HG03354 (cell line): ENCODE results near the gene GABRG3.

Experiments
- ATAC-seq: cut with Tn5 transposase; IDR thresholded peaks from one replicate; pipeline ENCODE4 v1.9.1; 2021; ENCODE audit warnings: mild to moderate bottlenecking; ENCODE audit not compliant: unreplicated experiment, poor library complexity, severe bottlenecking

GABRG3 gene

DNA sequence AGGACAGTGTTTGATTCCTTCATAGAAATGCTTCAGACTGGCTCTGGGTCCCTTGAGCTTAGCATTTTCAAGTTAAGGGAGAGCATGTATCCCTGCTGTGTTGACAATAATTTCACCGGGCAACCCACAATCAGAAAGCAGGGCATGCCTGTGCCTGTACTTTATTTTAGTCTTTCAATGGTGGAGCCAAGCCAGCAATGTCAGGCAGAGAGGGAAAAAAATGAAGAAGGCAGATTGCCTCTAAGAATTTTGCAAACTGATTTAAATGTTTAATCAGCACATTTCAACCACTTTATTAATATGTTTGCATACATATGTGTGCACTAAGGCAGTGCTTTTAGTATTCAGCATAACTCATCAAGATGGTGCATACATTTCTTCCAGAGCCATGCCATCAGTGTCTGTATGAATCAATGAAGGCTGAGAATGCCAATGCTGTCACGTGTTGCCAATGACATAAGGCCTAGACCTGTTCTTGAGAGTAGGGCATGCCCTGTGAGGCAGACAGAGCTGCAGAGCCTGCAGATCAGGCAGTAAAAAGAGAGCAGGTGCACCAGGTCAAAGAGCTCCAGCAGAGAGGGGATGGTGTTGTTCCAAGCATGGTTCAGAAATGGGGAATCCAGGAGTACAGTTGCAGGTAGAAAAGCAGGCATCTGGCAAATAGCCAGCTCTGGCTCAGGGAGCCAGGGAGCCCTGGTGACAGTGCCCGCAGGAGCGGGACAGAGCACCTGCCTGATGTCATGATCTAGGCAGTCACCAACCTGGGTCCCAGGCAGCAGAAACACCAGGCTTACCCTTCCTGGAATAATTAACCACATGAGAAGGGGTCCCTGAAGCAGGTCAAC, 508.5 kb downstream of the GABRG3 start:
- ATAC-seq: no peak

DNA sequence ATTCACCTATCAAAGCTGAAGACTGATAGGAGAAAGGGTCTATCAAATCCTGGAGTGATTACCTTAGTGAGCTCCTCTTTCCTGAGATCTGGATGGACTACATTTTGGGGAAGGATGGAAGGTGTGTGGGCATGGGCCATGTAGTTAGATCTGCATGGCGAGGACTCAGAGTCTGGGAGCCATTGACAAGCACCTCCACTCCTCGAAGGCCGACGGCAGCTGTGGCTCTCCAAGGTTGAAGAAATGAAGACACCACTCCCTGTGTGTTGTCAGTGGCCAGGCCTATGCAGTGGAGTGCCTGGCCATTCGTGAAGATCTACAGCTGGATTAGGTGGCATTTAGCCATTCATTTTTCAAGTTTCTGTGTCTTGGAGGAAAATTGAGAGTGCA, 509.2 kb downstream of the GABRG3 start:
- no peak for ATAC-seq

DNA sequence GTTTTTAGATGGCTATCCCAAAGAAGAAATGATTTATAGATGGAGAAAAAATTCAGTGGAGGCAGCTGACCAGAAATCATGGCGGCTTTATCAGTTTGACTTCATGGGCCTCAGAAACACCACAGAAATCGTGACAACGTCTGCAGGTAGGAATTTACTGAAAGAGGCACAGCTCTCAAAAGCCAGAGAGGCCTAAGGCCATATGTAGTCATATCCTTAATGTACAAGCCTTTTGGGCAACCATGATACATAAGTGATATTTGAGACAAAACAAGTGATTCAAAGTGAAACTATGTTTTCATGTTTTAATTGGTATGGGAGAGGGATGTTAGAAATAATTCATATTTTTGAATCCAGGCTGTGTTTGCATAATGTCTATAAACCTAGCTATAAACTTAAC, 509.7 kb downstream of the GABRG3 start:
- no peak for ATAC-seq

DNA sequence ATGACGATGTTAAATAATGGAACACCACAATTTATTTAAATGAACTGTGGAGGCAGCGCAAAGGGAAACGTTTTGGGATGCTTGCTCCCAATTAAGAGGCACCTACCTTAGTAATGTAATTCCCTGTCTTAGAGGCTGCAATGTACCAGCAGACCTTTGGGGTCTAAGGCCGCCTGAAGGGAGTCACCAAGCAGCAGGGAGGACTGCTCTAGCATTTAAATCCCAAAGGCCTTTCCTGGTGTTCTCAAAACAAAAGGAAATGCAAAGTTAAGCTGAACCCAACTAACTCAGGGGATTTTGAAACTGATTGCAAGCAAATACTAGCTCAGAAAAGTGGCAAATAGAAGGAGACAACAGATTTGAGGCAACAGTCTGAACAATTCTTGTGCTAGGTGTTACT, 510.8 kb downstream of the GABRG3 start:
- no peak for ATAC-seq

DNA sequence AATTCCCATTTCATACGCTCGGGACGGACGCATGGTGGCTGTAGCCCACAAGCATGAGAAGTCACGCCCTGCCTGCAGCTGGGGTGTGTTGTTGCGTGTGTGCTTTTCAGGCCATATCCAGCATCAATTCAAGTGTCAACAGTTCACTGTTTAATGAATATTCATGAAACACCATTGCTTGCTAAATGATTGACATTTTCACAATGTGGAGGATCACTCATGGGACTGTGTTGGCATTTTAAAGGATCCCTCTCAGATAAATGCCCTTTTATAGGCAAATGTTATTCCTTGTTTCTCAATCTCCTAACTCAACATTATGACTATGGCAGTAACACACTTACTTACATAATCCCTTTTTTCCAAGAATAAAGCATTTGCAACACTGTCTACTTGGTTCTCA, 511.3 kb downstream of the GABRG3 start:
- no peak for ATAC-seq

DNA sequence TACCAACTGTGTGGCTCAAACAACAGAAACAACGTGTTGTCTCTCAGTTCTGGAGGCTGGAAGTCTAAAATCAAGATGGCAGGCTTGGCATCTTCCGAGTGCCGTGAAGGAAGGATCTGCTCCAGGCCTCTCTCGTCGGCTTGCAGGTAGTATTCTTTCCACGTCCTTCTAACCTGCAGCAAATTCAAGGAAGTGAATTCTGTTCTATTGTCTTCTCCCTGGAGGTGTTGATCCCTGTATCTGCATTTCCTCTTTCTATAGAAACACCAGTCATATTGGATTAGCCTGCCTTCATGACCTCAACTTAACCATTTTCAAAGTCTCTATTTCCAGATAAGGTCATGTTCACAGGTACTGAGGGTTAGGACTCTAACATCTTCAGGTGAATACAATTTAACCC, 512.1 kb downstream of the GABRG3 start:
- ATAC-seq: no peak

DNA sequence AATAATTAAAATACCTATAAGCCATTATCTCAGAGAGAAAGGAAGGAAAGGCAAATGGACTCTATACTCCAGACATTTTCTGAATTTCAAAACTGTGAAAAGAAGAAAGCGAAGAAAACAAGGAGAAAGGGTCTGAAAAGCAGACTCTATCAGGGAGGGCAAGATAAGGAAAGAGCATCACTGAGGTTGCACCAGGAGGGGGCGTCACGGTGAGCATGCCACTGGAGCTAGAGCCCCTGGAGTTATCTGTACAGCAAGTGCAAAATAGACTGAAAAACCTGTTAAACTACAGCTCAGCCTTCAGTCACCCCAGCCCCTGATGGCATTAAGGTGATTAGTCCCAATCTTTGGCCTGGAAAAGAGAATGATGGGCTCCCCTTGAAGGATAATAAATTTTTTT, 514.3 kb downstream of the GABRG3 start:
- no peak for ATAC-seq

DNA sequence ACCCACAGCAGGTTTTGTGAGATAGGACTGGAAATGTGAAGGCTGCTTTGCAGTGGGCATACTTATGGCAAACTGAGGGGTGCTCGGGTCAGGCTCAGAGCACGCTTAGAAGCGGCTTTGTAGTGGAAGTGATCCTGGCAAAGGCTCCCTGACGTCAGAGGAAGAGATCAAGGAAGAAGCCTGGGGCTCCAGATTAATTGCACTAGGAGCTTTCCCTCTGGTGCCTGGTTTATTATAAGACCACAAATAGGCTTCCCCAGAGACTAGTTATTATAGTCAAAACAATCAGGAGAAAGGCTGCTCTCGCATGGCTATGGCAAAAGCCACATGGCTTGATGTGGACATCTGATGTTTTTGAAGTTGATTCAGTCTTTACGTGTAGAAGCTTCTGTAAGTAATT, 515.1 kb downstream of the GABRG3 start:
- ATAC-seq: no peak

DNA sequence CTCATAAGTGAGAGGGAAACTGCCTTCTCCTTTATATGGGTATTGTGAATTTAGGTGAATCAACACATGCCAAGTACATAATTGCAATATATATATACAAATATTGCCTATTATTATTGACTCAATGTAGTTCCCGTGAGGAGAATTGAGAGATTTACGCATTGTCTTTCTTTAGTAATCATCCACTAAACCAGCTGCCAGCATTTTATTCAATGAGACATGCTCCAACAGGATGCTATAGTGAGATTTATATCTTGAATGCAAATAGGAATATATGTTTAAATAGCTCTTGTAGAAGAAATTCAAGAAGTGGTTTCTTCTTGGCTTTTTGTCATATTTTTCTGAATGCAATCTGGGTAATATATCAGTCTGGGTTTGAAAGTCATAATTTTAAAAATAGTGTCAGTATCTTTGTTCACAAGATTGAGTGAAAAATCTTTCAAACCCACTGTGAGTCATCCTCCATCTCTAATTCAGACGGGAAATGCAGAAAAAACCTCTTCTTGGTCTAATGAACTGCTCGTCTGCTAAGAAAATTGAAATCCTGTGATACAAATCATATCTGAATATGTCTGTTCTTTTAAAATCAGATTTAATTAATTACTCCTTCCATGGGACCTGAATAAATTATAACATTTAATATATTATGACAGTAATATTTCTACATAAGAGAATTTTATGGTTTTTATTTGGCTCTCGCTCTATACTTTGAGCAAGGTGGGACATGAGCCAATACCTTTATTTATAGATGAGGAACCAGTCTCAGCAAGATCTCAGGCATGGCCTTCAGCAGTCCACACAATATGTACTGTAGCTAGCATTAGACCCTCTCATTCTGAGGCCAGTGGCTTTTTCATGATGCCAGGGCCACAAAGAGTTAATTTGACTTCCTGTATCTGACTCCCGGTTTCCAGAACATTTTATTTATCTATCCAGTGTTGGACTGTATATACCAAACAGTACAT, 516.0 kb downstream of the GABRG3 start:
- ATAC-seq: no peak

DNA sequence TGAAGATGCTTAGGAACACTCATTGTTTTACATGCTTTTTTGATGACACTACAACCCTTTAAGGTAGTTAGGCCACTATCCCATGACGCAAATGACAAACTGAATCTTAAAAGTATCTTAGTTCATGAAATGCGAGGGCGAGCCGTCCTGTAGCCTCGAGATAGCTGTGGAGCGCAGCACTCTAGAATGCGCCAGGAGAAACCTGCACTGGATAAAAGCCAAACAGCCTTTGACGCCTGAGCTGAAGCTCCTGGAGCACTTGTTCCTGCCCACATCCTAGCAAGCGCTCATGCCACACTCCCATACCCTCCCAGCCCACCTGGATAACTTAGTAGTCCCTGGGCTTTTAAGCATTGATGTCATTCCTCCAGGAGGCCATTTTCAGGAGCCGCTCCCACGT, 516.9 kb downstream of the GABRG3 start:
- no peak for ATAC-seq

DNA sequence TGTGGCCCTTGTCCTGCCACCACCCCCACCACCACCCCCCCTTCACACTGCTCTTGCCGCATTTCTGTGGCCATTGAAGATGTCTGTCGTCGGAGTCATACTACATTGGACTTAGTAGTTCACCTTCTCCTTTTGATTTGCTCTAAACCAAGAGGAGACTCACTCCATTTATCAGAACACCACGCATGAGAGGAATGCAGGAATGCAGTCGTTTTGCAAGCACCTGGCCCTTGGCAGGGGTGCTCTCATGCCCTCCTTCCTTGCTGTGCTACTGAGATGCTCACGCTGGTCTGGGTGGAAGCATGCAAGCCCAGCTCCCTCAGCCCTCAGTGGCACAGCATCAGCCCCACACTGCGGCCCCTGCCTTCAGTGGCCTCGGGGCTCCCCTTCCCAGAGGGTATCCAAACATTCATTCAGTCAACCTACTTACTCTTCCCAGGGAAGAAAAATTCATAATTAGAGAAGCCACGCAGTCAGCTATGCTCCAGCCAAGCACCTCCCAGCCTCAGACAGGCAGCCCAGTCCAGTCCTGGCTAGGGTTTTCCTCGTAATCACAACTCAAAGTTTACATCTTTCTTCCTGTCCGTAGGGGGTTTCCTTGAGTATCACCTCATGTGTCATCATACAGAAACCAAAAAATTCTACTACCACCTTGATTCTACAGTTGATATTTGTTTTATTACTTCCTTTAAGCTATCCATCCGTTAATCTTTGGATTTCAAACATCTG, 520.0 kb downstream of the GABRG3 start:
- ATAC-seq: no peak

DNA sequence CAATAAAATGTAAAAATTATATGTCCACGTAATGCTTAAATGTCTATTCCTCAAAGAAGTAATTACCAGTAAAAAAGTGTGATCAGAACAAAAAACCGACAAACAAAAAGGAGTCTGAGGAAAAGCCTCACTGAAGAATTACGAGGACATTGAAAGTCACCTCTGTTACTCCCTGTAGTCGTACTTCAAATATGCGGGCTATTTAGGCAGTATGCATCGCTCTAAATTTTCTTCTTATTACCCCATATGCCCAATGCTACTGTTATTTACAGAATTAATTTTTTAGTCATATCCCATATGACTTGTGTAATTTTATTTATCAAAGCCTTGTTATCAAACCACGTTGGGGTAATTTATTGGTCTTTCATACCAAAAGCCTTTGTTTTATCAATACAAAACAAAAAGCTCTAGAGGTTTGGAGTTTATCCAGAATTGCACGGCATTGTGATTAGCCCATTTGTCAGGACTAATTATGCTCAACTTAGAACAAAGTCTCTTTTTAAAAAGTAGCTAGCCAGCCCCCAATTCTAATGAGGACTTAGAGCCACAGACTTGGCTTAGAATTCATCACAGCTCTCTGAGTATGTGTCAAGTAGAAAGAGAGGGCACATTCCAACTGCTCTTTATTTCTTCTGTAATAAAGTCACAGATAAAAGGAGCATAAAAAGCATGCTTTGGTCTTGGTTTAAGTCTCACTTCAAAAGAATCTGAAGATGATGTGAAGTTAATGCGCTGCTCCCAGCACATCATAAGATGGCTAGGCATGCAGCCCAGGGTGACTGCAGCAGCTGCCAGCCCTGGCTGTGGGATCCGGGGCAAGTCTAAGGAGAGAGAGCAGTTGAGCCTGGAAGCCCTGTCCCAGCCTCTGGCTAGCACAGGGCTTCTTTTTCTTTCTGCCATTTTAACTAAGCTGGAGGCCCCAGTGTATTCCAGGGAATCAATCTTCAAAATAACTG, 521.0 kb downstream of the GABRG3 start:
- no peak for ATAC-seq

DNA sequence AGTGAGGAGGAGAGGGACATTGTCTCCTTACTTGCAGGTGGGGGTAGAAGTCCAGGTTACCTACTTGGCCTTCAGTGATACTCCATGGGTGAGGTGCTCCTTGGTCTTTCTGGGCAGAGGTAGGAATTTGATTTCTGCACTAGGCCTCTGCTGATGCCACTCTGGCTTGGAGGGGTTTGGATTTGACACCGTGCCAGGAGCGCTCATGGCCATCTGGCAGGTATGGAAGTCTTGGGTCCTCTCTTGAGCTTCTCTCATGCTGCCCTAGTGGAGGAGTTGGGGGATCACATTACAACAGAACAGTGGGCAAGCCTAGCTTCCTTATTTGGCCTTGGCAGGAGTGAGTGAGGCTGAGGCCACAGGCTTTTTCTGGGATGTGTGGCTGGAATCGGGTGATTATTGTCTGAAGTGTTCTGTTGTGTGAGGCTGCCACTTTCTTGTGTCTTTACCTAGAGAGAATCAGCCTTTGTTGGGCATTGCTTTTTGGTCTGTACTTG, 525.0 kb downstream of the GABRG3 start:
- no peak for ATAC-seq

DNA sequence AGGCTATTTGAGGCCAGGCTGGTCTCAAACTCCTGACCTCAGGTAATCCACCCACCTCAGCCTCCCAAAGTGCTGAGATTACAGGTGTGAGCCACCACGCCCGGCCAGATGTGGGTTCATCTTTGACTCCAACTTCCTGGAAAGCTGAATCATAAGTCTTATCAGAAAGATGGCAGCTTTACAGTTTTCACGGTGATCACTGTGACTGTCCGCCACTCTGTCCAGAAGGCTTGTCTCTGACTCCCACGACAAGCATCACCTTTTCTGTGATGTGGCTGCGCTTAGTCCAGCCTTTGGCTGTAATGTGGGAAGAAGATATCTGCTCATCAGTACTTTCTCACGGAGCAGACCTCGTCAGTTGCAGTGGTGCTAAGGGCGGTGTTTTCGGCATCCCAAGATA, 527.7 kb downstream of the GABRG3 start:
- no peak for ATAC-seq

DNA sequence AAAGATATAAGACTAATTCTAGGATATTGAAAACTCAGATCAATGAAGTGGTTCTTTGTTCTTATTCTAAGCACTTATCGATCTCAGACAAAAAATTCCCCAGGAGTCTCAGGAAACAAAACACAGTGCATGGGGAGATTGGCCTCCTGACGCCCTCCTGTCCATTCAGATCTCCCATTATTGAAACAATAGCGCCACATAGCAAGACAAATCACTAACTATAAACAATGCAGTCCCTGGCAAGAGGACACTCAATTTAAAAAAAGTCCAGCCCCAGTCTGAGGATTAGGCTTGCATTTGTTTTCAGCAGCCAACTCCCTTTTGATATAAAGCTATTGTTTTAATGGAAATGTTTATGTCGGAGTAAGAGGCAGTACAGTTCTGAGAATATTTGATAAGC, 528.2 kb downstream of the GABRG3 start:
- no peak for ATAC-seq

DNA sequence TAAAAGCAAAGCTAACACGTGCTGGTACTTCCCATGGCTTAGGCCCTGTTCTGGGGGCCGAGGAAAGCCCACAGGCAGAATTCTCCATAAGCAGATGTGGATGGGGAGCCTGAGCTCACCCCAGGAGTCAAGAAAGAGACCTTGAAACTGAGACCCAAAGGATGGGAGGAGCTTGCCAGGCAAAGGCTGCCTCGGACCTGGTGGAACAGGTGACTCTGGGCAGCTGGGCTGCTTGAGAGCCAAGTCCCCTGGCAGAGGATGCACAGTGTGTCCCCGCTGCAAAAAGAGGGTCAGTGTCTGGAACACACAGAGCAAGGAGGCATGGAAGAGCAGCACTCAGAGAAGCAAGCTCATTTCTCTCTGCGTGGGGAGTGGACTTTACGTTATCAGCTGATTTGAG, 528.7 kb downstream of the GABRG3 start:
- no peak for ATAC-seq

DNA sequence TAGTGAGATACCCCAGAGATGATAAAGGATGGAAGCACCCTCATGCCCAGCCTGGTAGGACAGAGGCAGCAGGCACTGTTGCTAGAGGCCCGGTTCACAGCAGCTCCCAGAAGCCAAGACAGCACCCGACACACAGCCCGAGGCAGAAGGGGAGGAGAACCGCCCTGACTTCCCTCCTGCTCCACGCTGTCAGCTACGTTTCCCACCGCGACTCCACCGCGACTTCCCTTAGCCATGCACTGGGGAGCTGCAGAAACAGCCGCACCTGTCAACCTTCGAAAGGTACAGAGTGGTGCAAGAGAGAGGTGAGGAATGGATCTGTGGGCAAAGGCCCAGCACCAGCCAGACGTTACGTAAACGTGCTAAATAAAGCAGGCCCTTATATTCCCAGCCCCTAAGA, 529.2 kb downstream of the GABRG3 start:
- no peak for ATAC-seq

DNA sequence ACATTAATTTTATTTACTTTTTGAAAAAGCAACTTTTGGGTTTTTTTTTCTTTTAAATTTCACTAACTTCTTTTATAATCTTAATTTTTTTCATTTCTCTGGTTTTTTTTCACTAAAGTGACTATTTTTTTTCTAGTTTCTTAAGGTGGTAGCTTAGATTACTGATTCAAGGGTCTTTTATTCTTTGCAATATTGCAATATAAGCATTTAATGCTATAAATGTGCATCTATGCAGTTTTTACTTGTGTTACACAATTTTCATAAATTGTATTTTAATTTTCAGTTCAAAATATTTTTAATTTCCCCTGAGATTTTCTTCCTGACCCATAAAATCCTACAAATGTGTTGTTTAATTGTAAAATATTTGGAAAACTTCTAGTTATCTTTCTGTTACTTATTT, 535.8 kb downstream of the GABRG3 start:
- no peak for ATAC-seq

DNA sequence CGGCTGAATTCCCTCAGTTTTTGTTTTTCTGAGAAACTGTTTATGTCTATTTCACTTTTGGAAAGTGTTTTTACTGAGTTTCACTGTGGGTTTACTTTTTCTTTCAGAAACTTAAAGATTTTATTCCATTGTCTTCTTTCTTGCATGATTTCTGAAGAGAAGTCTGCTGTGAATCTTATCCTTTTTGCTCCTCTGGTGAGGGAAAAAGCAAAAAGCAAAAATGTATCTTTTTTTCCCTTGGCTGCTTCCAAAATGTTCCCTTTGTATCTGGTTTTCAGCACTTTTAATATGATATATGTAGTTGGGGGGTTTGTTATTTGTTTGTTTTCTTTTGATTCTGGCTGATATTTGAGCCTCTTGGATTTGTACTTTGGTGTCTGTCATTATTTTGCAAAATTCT, 538.0 kb downstream of the GABRG3 start:
- ATAC-seq: no peak
